Hepatic stellate cell (primary cell): Measurements from ENCODE around the gene ATP10A.
"Not testable (repeated sequence)": the region's sequence is repeated elsewhere in the genome, so short reads cannot be mapped to it uniquely, and the experiment has no call there.

Experiments
- DNase-seq: peaks from one replicate; pipeline ENCODE4 v3.0.0; 2011; ENCODE audit warnings: low spot score

Gene ATP10A

GRCh38 chr15:25884370-25884769 is 21.2 kb upstream of the ATP10A start:
- DNase-seq, result no peak

- DNase-seq, result peak; percentile 82
Measured at GRCh38 chr15:25883463-25884259, 20.5 kb upstream of the ATP10A start.

- DNase-seq, result no peak
Measured at GRCh38 chr15:25882466-25882865, 19.3 kb upstream of the ATP10A start.

GRCh38 chr15:25880877-25881276 is 17.8 kb upstream of the ATP10A start:
- not testable (repeated sequence) for DNase-seq

- no peak for DNase-seq
Measured at GRCh38 chr15:25880411-25880810, 17.3 kb upstream of the ATP10A start.

GRCh38 chr15:25879438-25879837 is 16.3 kb upstream of the ATP10A start:
- no peak for DNase-seq

GRCh38 chr15:25877681-25878080 is 14.6 kb upstream of the ATP10A start:
- no peak for DNase-seq

- DNase-seq, result no peak
Measured at GRCh38 chr15:25876231-25877140, 13.4 kb upstream of the ATP10A start.

GRCh38 chr15:25875566-25875965 is 12.4 kb upstream of the ATP10A start:
- DNase-seq, result no peak

- DNase-seq, result no peak
Measured at GRCh38 chr15:25874379-25874778, 11.3 kb upstream of the ATP10A start.

- no peak for DNase-seq
Measured at GRCh38 chr15:25871403-25871802, 8.3 kb upstream of the ATP10A start.

GRCh38 chr15:25870938-25871337 is 7.8 kb upstream of the ATP10A start:
- no peak for DNase-seq

- no peak for DNase-seq
Measured at GRCh38 chr15:25869701-25870100, 6.6 kb upstream of the ATP10A start.

- DNase-seq, result no peak
Measured at GRCh38 chr15:25866874-25867273, 3.7 kb upstream of the ATP10A start.

- no peak for DNase-seq
Measured at GRCh38 chr15:25866251-25866650, 3.1 kb upstream of the ATP10A start.

- DNase-seq, result peak; percentile 64
Measured at GRCh38 chr15:25864966-25865365, 1.8 kb upstream of the ATP10A start.

GRCh38 chr15:25863968-25864580 is 947 bp upstream of the ATP10A start:
- DNase-seq, result no peak

GRCh38 chr15:25862472-25863110 is 536 bp downstream of the ATP10A start:
- no peak for DNase-seq

GRCh38 chr15:25862071-25862471 is 1.1 kb downstream of the ATP10A start:
- DNase-seq, result no peak

- peak; percentile 42 for DNase-seq
Measured at GRCh38 chr15:25860885-25861866, 2.0 kb downstream of the ATP10A start.
